Esophagus muscularis mucosa (tissue), 4 donors: ENCODE results near the gene AJAP1.

Source experiments
- EP300 ChIP-seq: sonication (generic); formaldehyde crosslinking; IDR thresholded peaks from one replicate; pipeline ENCODE4 v1.6.1; 2017; ENCODE audit warnings: antibody characterized with exemption
- POLR2A ChIP-seq: fragments of 450-650 bp; IDR thresholded peaks from one replicate; pipeline ENCODE4 v1.6.1; 2017; ENCODE audit warnings: antibody characterized with exemption, moderate library complexity, mild to moderate bottlenecking, low read depth
- TF ChIP-seq, protein P1 (sequence below), 3 experiments: fragments of 200-600 bp in 2 of 3; fragments of 450-650 bp in 1 of 3; sonication (generic) in 2 of 3; IDR thresholded peaks; one replicate each; pipeline ENCODE4 v1.5.1; 2017 to 2019; ENCODE audit warnings: antibody characterized with exemption in 3 of 3, mild to moderate bottlenecking in 2 of 3, moderate library complexity in 1 of 3

DNA sequence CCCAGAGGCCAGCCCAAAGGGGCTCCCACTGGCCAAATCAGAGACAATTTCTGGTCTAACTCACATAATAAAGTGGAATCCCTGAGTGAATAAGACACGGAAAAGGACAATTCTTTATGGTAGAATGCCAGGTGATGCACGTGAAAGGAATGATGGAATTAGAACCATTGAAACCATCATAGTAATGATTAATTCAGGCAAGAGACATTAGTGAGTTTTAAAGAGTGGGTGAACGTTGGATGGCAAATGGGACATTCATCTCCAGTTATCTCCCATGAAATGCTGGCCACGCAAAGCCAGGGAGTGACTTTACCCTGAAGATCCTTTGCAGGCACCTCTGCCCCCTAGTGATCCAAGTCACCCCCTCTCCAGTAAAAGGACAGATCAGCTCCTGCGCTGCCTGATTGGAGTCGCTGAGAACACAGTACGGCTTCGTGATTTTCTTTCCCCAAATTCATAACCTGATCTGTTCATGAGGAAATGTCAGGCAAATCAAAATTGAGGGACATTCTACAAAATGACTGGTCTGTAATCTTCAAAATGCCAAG, 87.5 kb downstream of the AJAP1 start:
- TF ChIP-seq, protein P1, sequence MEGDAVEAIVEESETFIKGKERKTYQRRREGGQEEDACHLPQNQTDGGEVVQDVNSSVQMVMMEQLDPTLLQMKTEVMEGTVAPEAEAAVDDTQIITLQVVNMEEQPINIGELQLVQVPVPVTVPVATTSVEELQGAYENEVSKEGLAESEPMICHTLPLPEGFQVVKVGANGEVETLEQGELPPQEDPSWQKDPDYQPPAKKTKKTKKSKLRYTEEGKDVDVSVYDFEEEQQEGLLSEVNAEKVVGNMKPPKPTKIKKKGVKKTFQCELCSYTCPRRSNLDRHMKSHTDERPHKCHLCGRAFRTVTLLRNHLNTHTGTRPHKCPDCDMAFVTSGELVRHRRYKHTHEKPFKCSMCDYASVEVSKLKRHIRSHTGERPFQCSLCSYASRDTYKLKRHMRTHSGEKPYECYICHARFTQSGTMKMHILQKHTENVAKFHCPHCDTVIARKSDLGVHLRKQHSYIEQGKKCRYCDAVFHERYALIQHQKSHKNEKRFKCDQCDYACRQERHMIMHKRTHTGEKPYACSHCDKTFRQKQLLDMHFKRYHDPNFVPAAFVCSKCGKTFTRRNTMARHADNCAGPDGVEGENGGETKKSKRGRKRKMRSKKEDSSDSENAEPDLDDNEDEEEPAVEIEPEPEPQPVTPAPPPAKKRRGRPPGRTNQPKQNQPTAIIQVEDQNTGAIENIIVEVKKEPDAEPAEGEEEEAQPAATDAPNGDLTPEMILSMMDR (IDR thresholded peaks at IDR 0.05), result no peak
- TF ChIP-seq POLR2A (no peak), EP300 (no peak)
